Amygdala (tissue), 56 donors: Measurements from ENCODE around the gene ARID4B.
"Not testable (repeated sequence)": the region's sequence is repeated elsewhere in the genome, so short reads cannot be mapped to it uniquely, and the experiment has no call there.

Experiments
- DNase-seq, 56 donors: peaks; one replicate each; lab custom pipeline; 2025; lab: John Stamatoyannopoulos, UW

Gene ARID4B

GRCh38 chr1:235299169-235299858 is 28.7 kb downstream of the ARID4B start:
- DNase-seq: no peak

- no peak for DNase-seq
Measured at GRCh38 chr1:235298758-235299157, 29.2 kb downstream of the ARID4B start.

GRCh38 chr1:235297579-235297978 is 30.4 kb downstream of the ARID4B start:
- DNase-seq: no peak

- no peak for DNase-seq
Measured at GRCh38 chr1:235296729-235297128, 31.2 kb downstream of the ARID4B start.

DNA sequence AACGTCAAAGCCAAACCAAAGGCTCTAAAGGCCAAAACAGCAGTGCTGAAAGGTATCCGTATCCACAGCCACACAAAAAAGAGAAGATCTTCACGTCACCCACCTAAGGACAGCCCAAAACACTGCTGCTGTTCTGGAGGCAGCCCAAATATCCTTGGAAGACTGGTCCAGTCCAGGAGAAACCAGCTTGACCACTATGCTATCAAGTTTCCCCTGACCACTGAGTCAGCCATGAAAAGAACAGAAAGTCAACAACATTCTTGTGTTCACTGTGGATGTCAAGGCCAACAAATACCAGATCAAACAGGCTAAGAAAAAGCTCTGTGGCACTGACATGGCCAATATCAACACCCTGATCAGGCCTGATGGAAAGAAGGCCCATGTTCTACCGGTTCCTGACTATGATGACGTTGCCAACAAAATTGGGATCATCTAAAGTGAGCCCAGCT is 32.1 kb downstream of the ARID4B start:
- DNase-seq: no peak

GRCh38 chr1:235293322-235293942 is 34.5 kb downstream of the ARID4B start:
- no peak for DNase-seq

- DNase-seq: no peak
Measured at GRCh38 chr1:235292790-235293189, 35.2 kb downstream of the ARID4B start.

DNA sequence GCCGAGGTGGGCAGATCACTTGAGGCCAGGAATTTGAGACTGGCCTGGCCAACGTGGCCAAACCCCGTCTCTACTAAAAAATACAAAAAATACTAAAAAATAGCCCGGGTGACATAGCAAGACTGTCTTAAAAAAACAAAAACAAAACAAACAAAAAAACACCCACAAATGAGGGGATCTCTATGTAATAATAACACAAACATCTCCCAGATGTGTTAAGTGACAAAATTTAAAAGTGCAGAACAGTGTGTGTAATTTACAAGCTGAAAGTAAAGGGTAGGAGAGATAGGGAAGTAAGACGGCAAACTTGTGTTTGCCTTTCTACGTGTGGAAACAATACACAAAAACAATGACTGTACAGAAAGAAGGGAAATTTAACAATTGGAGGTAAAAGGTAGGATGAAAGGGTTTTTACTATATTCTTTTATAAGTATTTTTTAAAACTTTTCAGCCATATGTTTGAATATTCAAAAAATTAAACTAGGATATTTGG is 36.3 kb downstream of the ARID4B start:
- DNase-seq: no peak

DNA sequence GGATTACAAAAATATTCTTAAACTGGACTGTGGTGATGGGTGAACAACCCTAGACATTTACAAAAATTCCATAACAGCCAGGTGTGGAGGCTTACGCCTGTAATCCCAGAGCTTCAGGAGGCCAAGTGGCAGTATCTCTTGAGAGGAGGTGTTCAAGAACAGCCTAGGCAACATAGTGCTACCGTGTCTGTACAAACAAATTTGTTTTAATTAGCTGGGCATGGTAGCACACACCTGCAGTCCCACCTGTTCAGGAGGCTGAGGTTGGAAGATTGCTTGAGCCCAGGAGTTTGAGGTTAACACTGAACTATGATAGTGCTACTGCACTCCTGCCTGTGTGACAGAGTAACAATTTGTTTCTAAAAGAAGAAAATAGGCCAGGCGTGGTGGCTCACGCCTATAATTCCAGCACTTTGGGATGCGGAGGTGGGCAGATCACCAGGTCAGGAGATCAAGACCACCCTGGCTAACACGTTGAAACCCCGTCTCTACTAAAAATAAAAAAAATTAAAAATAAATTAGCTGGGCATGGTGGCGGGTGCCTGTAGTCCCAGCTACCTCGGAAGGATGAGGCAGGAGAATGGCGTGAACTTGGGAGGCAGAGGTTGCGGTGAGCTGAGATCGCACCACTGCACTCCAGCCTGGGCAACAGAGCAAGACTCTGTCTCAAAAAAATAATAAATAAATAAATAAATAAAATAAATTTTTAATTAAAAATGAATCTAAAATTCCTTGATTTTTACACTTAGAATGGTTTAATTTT is 37.1 kb downstream of the ARID4B start:
- DNase-seq: no peak

GRCh38 chr1:235289859-235290739 is 37.9 kb downstream of the ARID4B start:
- no peak for DNase-seq

DNA sequence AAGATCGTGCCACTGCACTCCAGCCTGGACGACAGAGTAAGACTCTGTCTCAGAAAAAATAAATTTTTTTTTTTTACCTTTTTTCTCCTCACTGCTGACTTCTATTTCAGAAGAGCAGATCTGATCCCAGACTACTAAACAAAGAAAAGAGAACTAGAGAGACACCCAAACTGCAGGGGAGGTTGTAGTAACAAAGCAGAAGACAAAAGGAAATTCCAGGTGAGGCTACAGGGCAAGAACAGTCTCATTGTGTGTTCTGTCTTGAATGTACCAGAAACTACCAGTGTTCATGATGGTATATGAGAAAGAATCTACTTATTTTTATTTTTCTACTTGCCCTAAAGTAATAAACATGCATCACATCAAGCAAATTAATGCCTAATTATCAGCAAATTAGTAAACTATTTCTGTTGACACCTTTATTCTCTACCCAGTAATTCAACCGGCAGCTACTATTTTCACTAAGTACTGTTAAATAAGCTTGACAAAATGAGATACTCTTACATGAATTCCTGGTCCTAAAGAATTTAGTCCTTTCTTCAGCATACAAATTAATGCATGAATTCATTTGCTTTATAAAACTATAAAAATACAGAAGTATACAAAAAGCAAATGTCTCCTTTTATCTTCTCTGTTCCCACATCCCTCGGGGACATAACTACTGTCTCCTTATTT is 40.6 kb downstream of the ARID4B start:
- no peak for DNase-seq

DNA sequence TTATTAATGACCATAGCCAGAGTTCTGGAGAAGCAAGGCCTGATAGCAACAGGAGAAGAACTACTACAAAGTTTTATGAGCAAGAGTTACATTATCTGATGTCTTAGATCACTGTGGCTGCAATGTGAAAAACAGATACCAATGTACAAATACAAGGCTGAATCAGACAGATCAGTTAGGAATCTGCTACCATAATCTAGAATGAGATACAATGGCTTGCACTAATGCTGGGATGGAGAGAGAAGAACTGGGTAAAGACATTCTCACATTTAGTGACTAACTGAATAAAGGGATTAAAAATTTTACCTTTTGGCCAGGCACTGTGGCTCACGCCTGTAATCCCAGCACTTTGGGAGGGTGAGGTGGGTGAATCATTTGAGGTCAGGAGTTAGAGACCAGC is 41.3 kb downstream of the ARID4B start:
- DNase-seq: no peak

GRCh38 chr1:235284231-235284769 is 43.7 kb downstream of the ARID4B start:
- DNase-seq: no peak

- not testable (repeated sequence) for DNase-seq
Measured at GRCh38 chr1:235283636-235284035, 44.3 kb downstream of the ARID4B start.

DNA sequence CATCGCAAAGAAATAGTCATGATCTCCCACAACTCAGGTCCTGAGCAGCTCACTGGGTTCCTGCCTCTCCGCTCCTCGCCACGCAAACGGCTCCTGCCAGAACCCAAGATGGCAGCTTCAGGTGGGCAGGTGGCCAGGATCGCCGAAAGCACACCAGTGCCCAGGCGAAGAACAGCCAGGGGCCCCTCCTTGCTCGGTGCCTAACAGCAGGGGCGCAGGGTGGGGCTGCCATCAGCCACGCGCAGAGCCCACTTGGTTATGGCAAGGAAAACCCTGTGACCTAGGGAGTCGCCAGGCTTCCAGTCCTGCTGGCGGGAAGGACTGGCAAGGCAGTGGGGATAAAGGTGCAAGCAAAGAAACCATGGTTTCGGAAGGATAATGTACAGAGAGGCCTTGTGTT is 47.5 kb downstream of the ARID4B start:
- DNase-seq: no peak

DNA sequence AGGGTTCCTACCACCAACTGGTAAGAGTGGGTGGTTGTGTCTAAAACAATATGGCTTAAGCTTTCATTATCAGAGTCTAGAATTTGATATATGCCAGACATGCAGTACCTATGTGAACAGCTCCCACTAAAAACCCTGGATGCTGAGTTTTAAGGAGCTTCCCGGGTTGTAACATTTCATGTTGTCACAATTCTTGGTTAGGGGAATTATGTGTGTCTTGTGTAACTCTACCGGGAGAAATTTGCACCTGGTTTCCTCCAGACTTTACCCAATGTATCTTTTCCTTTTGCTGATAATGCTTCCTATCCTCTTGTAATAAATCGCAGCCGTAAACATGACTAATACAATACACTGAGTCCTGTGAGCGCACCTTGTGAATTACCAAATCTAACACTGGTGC is 48.3 kb downstream of the ARID4B start:
- no peak for DNase-seq

DNA sequence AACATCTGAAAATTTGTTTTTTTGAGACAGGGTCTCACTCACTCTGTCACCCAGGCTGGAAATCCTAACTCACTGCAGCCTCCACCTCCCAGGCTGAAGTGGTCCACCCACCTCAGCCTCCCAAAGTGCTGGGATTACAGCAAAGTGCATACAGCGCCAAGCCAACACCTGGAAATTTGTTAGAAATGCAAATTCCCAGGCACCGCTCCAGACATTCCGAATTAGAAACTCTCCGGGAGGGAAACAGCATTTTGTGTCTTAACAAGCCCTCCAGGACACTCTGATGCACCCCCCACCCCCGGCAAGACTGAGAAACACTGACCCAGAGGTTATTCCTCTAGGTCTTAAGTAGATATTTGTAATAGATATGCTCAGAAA is 49.1 kb downstream of the ARID4B start:
- no peak for DNase-seq

- no peak for DNase-seq
Measured at GRCh38 chr1:235278233-235278914, 49.6 kb downstream of the ARID4B start.

- no peak for DNase-seq
Measured at GRCh38 chr1:235277709-235278108, 50.3 kb downstream of the ARID4B start.
